Mesodermal cell (in vitro differentiated cells): ENCODE measurements around the gene EMC10.

Source experiments
- H3K27ac ChIP-seq: 2 replicates; pipeline ENCODE4 v1.7.0; 2013; ENCODE audit warnings: mild to moderate bottlenecking, low read depth, low read length, moderate library complexity; ENCODE audit not compliant: severe bottlenecking
- H3K36me3 ChIP-seq: 2 replicates; pipeline ENCODE4 v1.7.1; 2013; ENCODE audit warnings: mild to moderate bottlenecking, low read length, moderate library complexity; ENCODE audit not compliant: control insufficient read depth, insufficient read depth
- H3K4me1 ChIP-seq: one replicate; pipeline ENCODE4 v1.7.1; 2013; ENCODE audit warnings: mild to moderate bottlenecking, low read length; ENCODE audit not compliant: insufficient read depth, control insufficient read depth, poor library complexity, severe bottlenecking
- H3K4me3 ChIP-seq: 2 replicates; pipeline ENCODE4 v1.7.0; 2013; ENCODE audit warnings: low read length, control low read depth, mild to moderate bottlenecking; ENCODE audit not compliant: insufficient read depth, poor library complexity, severe bottlenecking; ENCODE audit errors: extremely low read depth
- H3K9me3 ChIP-seq: 2 replicates; pipeline ENCODE4 v1.7.1; 2013; ENCODE audit warnings: mild to moderate bottlenecking, low read length, moderate library complexity; ENCODE audit not compliant: control insufficient read depth
- WGBS, 2 experiments: methylation state at CpG; one replicate each; pipeline ENCODE4 v1.1.5; 2013; ENCODE audit warnings: missing lambda C conversion rate in 2 of 2; ENCODE audit not compliant: insufficient coverage in 2 of 2; 5-methylcytosine and 5-hydroxymethylcytosine counted together

EMC10 gene

GRCh38 chr19:50536662-50537305 is 60.5 kb downstream of the EMC10 start:
- Histone ChIP-seq H3K27ac (no peak overlapping the region), H3K36me3 (peaks cover 16% of the 10 kb centered on the region), H3K4me3 (no peak overlapping the region), H3K9me3 (peaks cover 22% of the 10 kb centered on the region), H3K4me1 (no peaks in the 10 kb centered on the region)
- WGBS, 2 experiments = 92 to 94% methylated on average over 15 of the region's 16 CpGs

GRCh38 chr19:50537306-50537685 is 61.0 kb downstream of the EMC10 start:
- no peak overlapping the region for H3K27ac ChIP-seq
- peaks cover 19% of the 10 kb centered on the region for H3K9me3 ChIP-seq
- H3K4me1 ChIP-seq = no peaks in the 10 kb centered on the region
- H3K4me3 ChIP-seq = no peak overlapping the region
- 79% methylated on average over 16 to 18 of the region's 18 CpGs for WGBS, 2 experiments
- H3K36me3 ChIP-seq = peaks cover 16% of the 10 kb centered on the region

GRCh38 chr19:50537769-50538230 is 61.5 kb downstream of the EMC10 start:
- Histone ChIP-seq H3K27ac (no peak overlapping the region), H3K36me3 (peaks cover 16% of the 10 kb centered on the region), H3K4me1 (no peaks in the 10 kb centered on the region), H3K4me3 (no peak overlapping the region), H3K9me3 (peaks cover 14% of the 10 kb centered on the region)
- WGBS, 2 experiments = 29 to 46% methylated on average over 13 to 14 of the region's 15 CpGs
